Suprapubic skin (tissue), 4 donors: ENCODE data around the gene FRZB. TPM values are rescaled to one million over a fixed set of nuclear protein-coding genes. Genes with fewer than 3 reads are reported as not detected.

Experiments used
- DNase-seq, 2 donors: peaks; one replicate each; pipeline ENCODE4 v3.0.0-alpha.2; 2019; ENCODE audit warnings: low spot score in 2 of 2
- H3K27ac ChIP-seq: fragments of 200-600 bp; sonication (generic); one replicate; pipeline ENCODE4 v1.5.1; 2019
- H3K27me3 ChIP-seq: fragments of 200-600 bp; sonication (generic); one replicate; pipeline ENCODE4 v1.5.1; 2019
- H3K36me3 ChIP-seq: fragments of 200-600 bp; sonication (generic); one replicate; pipeline ENCODE4 v1.5.1; 2019
- H3K4me1 ChIP-seq: fragments of 200-600 bp; sonication (generic); one replicate; pipeline ENCODE4 v1.5.1; 2019
- H3K4me3 ChIP-seq: fragments of 200-600 bp; sonication (generic); one replicate; pipeline ENCODE4 v1.5.1; 2019; ENCODE audit warnings: mild to moderate bottlenecking
- H3K9me3 ChIP-seq: fragments of 200-600 bp; sonication (generic); one replicate; pipeline ENCODE4 v1.5.1; 2019
- EP300 ChIP-seq: sonication (generic); formaldehyde crosslinking; IDR thresholded peaks from one replicate; pipeline ENCODE4 v1.6.1; 2017; ENCODE audit warnings: antibody characterized with exemption
- POLR2A ChIP-seq, 2 donors: fragments of 450-650 bp; IDR thresholded peaks; one replicate each; pipeline ENCODE4 v1.6.1; 2017; ENCODE audit warnings: antibody characterized with exemption in 2 of 2, mild to moderate bottlenecking in 2 of 2, moderate library complexity in 2 of 2
- POLR2AphosphoS5 ChIP-seq, 3 donors: sonication (generic); formaldehyde crosslinking; IDR thresholded peaks; one replicate each; pipeline ENCODE4 v1.6.1; 2017; ENCODE audit warnings: antibody characterized with exemption in 3 of 3
- WGBS: methylation state at CpG from one replicate; pipeline ENCODE4 v1.1.5; 2018; 5-methylcytosine and 5-hydroxymethylcytosine counted together
- total RNA-seq, 4 donors: library from RNA; depleted of rRNA; stranded (reverse); fragments of >200 nt; gene quantifications; one replicate each; pipeline ENCODE4 v1.1.0, GENCODE V29; 2016
- TF ChIP-seq, protein P1 (sequence below), 2 donors: fragments of 200-600 bp in 1 of 2; fragments of 450-650 bp in 1 of 2; sonication (generic) in 1 of 2; IDR thresholded peaks; one replicate each; pipeline ENCODE4 v1.5.1; 2016 to 2019; ENCODE audit warnings: antibody characterized with exemption in 2 of 2, mild to moderate bottlenecking in 1 of 2, moderate library complexity in 1 of 2

Gene FRZB
- total RNA-seq, 4 donors from 2014 or later = 10.7 to 20.3 (median 13.4) TPM

DNA sequence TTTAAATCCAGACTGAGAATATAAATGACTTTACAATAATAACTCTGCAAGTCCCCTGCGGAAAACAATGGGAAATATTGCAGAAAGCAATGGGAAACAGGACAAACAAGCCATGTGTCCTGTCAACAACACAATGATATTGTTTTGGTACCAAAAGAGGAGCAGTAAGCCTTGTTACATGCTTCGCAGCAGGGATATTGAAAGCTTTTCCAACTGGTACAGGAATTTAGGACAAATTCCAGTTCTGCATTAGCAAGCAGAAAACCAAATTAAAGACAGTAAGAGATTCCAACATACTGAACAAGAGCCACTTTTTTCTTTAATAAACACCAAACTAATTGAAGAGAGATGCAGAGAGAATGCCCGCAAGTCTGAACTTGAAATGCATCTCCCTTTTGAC, 30.0 kb downstream of the FRZB start:
- Histone ChIP-seq H3K27ac (no peak overlapping the region), H3K27me3 (no peaks in the 10 kb centered on the region), H3K36me3 (no peaks in the 10 kb centered on the region), H3K4me1 (no peaks in the 10 kb centered on the region), H3K9me3 (no peaks in the 10 kb centered on the region), H3K4me3 (no peak overlapping the region)
- no peak for DNase-seq
- no peak for TF ChIP-seq POLR2AphosphoS5 (IDR thresholded peaks at IDR 0.05)
- no peak for TF ChIP-seq EP300
- TF ChIP-seq, protein P1, sequence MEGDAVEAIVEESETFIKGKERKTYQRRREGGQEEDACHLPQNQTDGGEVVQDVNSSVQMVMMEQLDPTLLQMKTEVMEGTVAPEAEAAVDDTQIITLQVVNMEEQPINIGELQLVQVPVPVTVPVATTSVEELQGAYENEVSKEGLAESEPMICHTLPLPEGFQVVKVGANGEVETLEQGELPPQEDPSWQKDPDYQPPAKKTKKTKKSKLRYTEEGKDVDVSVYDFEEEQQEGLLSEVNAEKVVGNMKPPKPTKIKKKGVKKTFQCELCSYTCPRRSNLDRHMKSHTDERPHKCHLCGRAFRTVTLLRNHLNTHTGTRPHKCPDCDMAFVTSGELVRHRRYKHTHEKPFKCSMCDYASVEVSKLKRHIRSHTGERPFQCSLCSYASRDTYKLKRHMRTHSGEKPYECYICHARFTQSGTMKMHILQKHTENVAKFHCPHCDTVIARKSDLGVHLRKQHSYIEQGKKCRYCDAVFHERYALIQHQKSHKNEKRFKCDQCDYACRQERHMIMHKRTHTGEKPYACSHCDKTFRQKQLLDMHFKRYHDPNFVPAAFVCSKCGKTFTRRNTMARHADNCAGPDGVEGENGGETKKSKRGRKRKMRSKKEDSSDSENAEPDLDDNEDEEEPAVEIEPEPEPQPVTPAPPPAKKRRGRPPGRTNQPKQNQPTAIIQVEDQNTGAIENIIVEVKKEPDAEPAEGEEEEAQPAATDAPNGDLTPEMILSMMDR (IDR thresholded peaks at IDR 0.05) = no peak
- no peak for TF ChIP-seq POLR2A (IDR thresholded peaks at IDR 0.05)
- WGBS = 50% methylated on average over 3 of the region's 3 CpGs

DNA sequence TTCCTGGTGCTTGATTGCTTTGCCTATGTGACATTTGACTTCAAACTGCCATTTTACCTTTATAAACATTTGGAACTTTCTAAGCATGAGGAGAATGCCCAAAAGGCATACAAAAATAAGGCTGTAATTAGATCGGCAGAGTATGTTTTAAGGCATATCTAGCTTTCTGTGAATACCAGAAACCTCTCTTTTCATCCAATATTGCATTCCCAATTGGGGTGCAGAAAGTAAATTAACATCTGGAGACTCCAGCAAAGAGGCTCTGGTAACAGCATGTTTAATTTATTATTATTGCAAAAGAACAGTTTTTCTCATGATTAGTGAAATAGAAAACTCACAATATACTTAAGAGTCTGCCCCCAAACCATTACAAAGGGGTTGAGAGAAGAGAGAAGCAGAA, 32.1 kb downstream of the FRZB start:
- WGBS = 45% methylated on average over 1 of the region's 1 CpG
- TF ChIP-seq, protein P1 (IDR thresholded peaks at IDR 0.05) = no peak
- TF ChIP-seq EP300 (no peak), POLR2A (IDR thresholded peaks at IDR 0.05) (no peak), POLR2AphosphoS5 (IDR thresholded peaks at IDR 0.05) (no peak)

DNA sequence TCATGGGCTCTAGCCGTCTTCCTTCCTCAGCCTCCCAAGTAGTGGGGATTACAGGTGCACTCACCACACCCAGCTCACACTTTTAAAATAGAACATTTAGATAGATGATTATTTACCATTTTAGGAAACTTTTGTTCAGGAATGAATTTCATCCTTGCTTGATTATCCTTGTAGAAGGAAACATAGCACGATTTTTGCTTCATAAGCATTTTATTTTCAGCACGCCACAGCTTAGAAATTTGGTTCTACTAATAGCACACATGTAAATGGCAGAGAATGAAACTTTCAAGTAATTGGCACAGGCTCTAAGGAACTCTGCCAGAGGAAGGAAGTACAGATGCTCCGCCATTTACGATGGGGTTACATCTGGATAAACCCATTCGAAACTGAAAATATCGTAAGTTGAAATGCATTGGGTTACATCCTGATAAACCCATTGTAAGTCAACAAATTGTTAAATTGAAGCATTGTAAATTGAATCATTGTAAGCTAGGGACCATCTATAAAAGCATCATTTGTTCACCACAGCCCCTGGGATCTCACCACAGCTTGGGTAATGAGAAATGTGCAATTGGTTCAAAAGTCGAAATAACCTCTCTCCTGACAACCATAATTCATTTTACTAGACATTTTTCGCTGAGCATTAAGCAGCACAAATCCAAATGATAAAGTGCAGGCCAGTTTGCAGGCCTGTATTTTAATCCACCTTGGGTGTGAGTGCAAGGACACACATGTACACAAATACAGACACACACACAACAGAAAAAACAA, 33.2 kb downstream of the FRZB start:
- WGBS = 83% methylated on average over 9 of the region's 9 CpGs
- no peak overlapping the region for H3K4me3 ChIP-seq
- H3K27ac ChIP-seq = no peak overlapping the region
- H3K36me3 ChIP-seq = no peaks in the 10 kb centered on the region
- H3K9me3 ChIP-seq = no peaks in the 10 kb centered on the region
- DNase-seq = no peak
- H3K4me1 ChIP-seq = no peaks in the 10 kb centered on the region
- TF ChIP-seq, protein P1 (IDR thresholded peaks at IDR 0.05) = no peak
- no peak for TF ChIP-seq EP300
- no peak for TF ChIP-seq POLR2AphosphoS5 (IDR thresholded peaks at IDR 0.05)
- TF ChIP-seq POLR2A (IDR thresholded peaks at IDR 0.05) = no peak
- no peaks in the 10 kb centered on the region for H3K27me3 ChIP-seq

More for the DNA sequence above, 32.1 kb downstream of the FRZB start:
- H3K27ac ChIP-seq = no peak overlapping the region
- no peaks in the 10 kb centered on the region for H3K36me3 ChIP-seq
- no peak overlapping the region for H3K4me3 ChIP-seq
- H3K27me3 ChIP-seq = no peaks in the 10 kb centered on the region
- no peaks in the 10 kb centered on the region for H3K4me1 ChIP-seq
- no peak for DNase-seq
- H3K9me3 ChIP-seq = no peaks in the 10 kb centered on the region

DNA sequence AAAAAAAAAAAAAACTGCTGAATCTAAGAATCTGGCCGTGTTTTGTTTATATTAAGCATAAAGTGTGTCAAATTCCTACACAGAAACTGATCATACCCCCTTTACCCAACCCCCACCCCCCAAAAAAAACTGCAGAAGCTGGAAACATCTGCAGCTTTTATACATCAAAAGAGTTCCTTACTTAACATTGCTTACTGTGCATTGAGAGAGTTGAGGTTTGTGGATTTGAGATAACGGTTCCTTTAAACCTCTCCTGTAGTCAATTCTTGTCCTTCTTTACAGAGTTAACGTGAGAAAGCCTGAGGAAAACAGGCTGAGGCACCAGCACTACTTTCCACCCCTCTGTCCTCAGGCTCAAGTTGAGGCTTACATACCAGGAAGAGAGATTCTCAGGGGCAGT, 34.5 kb downstream of the FRZB start:
- Histone ChIP-seq H3K27ac (no peak overlapping the region), H3K9me3 (no peaks in the 10 kb centered on the region), H3K27me3 (no peaks in the 10 kb centered on the region), H3K36me3 (no peaks in the 10 kb centered on the region), H3K4me3 (no peak overlapping the region), H3K4me1 (no peaks in the 10 kb centered on the region)
- TF ChIP-seq POLR2A (IDR thresholded peaks at IDR 0.05) = no peak
- TF ChIP-seq, protein P1 (IDR thresholded peaks at IDR 0.05) = no peak
- no peak for TF ChIP-seq POLR2AphosphoS5 (IDR thresholded peaks at IDR 0.05)
- TF ChIP-seq EP300 = no peak
- WGBS = 70% methylated on average over 3 of the region's 3 CpGs
- no peak for DNase-seq

DNA sequence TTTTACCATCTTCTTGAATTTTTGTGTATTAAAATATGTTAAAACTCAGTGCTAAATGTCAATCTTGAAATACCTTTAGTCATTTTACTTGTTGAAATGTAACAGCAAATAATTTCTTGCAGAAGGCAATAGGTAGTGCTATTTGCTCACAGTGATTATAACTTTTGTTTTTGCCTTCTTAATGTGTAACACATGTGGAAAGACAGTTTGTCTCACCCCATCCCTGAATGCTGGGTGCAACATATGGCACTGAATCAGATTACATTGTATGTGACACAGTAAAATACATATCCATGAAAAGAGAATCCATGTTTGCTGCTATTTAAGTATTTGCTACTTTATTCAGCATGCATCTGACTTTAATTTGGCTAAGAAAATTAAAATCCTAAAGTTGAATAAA, 35.3 kb downstream of the FRZB start:
- no peak for TF ChIP-seq POLR2AphosphoS5 (IDR thresholded peaks at IDR 0.05)
- TF ChIP-seq, protein P1 (IDR thresholded peaks at IDR 0.05) = no peak
- no peak for TF ChIP-seq POLR2A (IDR thresholded peaks at IDR 0.05)
- no peak for TF ChIP-seq EP300
- Histone ChIP-seq H3K36me3 (no peaks in the 10 kb centered on the region), H3K27me3 (no peaks in the 10 kb centered on the region), H3K9me3 (no peaks in the 10 kb centered on the region), H3K4me1 (no peaks in the 10 kb centered on the region), H3K4me3 (no peak overlapping the region), H3K27ac (no peak overlapping the region)
- no peak for DNase-seq
